RKO (cell line): ENCODE results near the gene CORO2B.

Source experiments
- DNase-seq: peaks from one replicate; pipeline ENCODE4 v3.0.0-alpha.2; 2016; ENCODE audit warnings: low spot score

The CORO2B gene

GRCh38 chr15:68578980-68579935 lies at the start of gene CORO2B:
Gene CORO2B, plus strand, starts transcription at chr15:68578993. Its CDS starts 270 bp downstream, at chr15:68579263.
- peak; percentile 70 for DNase-seq

- no peak for DNase-seq
Measured at GRCh38 chr15:68531387-68532179, 47.2 kb upstream of the CORO2B start.

GRCh38 chr15:68536331-68537095 lies 42.3 kb upstream of the CORO2B start:
- peak; percentile 26 for DNase-seq

GRCh38 chr15:68537097-68537496 lies 41.7 kb upstream of the CORO2B start:
- DNase-seq: no peak

- DNase-seq: no peak
Measured at GRCh38 chr15:68537506-68537905, 41.3 kb upstream of the CORO2B start.

GRCh38 chr15:68538311-68538710 lies 40.5 kb upstream of the CORO2B start:
- no peak for DNase-seq

GRCh38 chr15:68541743-68542142 lies 37.0 kb upstream of the CORO2B start:
- DNase-seq: no peak

GRCh38 chr15:68542348-68542747 lies 36.4 kb upstream of the CORO2B start:
- no peak for DNase-seq

- no peak for DNase-seq
Measured at GRCh38 chr15:68542771-68543164, 36.0 kb upstream of the CORO2B start.

GRCh38 chr15:68543165-68544008 lies 35.4 kb upstream of the CORO2B start:
- DNase-seq: no peak

GRCh38 chr15:68546318-68546717 lies 32.5 kb upstream of the CORO2B start:
- DNase-seq: no peak

- no peak for DNase-seq
Measured at GRCh38 chr15:68548364-68548763, 30.4 kb upstream of the CORO2B start.

- DNase-seq: no peak
Measured at GRCh38 chr15:68550004-68550403, 28.8 kb upstream of the CORO2B start.

GRCh38 chr15:68550498-68551295 lies 28.1 kb upstream of the CORO2B start:
- DNase-seq: peak; percentile 44

GRCh38 chr15:68551296-68551635 lies 27.5 kb upstream of the CORO2B start:
- no peak for DNase-seq

- no peak for DNase-seq
Measured at GRCh38 chr15:68552344-68552743, 26.4 kb upstream of the CORO2B start.

GRCh38 chr15:68552773-68553172 lies 26.0 kb upstream of the CORO2B start:
- no peak for DNase-seq

GRCh38 chr15:68553314-68553993 lies 25.3 kb upstream of the CORO2B start:
- no peak for DNase-seq

GRCh38 chr15:68553994-68554720 lies 24.6 kb upstream of the CORO2B start:
- DNase-seq: peak; percentile 49
